ENCODE measurements around the gene DYDC2. TPM values are rescaled to one million over a fixed set of nuclear protein-coding genes. Genes with fewer than 3 reads are reported as not detected.

DYDC2 gene
- total RNA-seq, 1 experiment from 2014 or later = 1.9 TPM

DNA sequence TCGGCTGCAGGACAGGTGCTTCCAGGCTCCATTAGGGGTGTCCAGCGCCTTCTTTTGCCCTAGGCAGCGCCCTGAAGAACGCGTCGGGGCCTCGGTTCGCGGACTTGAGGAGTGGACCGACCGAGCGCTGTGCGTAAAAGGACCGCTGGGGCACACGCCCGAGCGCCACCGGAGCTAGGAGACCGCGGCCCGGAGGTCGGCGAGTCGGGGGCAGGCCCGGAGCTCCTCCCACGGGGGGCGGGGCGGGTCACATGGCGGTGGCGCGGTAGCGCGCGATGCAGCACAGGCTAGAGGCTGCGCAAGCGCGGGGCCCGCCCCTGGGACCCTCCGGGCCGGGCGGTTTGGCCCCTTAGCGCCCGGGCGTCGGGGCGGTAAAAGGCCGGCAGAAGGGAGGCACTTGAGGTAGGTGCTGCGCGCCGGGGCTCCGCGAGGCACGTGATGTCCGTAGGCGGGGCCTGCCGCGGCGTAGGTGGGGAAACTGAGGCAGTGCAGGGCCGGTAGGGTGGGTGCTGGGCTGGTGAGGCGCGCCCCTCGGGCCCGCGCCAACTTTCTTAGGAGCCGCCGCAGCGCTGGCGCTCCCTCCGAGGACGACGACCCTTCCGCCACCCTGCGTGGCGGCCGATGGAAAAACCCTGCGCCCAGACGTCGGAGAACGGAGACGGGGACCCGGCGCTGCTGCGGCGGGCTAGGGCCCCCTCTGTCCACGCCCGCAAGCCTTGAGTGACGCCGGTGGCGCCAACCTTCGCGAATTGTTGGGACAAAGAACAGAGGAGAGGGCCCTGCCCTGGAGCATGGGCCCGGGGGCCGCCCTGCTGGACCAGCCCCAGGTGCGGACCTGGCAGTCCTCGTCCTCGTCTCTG, 51.9 kb downstream of the DYDC2 start, which contains the start of gene PRXL2A (continued):
- TF ChIP-seq, protein P1, sequence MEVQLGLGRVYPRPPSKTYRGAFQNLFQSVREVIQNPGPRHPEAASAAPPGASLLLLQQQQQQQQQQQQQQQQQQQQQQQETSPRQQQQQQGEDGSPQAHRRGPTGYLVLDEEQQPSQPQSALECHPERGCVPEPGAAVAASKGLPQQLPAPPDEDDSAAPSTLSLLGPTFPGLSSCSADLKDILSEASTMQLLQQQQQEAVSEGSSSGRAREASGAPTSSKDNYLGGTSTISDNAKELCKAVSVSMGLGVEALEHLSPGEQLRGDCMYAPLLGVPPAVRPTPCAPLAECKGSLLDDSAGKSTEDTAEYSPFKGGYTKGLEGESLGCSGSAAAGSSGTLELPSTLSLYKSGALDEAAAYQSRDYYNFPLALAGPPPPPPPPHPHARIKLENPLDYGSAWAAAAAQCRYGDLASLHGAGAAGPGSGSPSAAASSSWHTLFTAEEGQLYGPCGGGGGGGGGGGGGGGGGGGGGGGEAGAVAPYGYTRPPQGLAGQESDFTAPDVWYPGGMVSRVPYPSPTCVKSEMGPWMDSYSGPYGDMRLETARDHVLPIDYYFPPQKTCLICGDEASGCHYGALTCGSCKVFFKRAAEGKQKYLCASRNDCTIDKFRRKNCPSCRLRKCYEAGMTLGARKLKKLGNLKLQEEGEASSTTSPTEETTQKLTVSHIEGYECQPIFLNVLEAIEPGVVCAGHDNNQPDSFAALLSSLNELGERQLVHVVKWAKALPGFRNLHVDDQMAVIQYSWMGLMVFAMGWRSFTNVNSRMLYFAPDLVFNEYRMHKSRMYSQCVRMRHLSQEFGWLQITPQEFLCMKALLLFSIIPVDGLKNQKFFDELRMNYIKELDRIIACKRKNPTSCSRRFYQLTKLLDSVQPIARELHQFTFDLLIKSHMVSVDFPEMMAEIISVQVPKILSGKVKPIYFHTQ (CRISPR knock-in tag; IDR thresholded peaks at IDR 0.05) = no peak
- TF ChIP-seq, protein P2, sequence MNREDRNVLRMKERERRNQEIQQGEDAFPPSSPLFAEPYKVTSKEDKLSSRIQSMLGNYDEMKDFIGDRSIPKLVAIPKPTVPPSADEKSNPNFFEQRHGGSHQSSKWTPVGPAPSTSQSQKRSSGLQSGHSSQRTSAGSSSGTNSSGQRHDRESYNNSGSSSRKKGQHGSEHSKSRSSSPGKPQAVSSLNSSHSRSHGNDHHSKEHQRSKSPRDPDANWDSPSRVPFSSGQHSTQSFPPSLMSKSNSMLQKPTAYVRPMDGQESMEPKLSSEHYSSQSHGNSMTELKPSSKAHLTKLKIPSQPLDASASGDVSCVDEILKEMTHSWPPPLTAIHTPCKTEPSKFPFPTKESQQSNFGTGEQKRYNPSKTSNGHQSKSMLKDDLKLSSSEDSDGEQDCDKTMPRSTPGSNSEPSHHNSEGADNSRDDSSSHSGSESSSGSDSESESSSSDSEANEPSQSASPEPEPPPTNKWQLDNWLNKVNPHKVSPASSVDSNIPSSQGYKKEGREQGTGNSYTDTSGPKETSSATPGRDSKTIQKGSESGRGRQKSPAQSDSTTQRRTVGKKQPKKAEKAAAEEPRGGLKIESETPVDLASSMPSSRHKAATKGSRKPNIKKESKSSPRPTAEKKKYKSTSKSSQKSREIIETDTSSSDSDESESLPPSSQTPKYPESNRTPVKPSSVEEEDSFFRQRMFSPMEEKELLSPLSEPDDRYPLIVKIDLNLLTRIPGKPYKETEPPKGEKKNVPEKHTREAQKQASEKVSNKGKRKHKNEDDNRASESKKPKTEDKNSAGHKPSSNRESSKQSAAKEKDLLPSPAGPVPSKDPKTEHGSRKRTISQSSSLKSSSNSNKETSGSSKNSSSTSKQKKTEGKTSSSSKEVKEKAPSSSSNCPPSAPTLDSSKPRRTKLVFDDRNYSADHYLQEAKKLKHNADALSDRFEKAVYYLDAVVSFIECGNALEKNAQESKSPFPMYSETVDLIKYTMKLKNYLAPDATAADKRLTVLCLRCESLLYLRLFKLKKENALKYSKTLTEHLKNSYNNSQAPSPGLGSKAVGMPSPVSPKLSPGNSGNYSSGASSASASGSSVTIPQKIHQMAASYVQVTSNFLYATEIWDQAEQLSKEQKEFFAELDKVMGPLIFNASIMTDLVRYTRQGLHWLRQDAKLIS (CRISPR knock-in tag; IDR thresholded peaks at IDR 0.05; ENCODE audit: borderline replicate concordance) = no peak
- TF ChIP-seq, protein P3, sequence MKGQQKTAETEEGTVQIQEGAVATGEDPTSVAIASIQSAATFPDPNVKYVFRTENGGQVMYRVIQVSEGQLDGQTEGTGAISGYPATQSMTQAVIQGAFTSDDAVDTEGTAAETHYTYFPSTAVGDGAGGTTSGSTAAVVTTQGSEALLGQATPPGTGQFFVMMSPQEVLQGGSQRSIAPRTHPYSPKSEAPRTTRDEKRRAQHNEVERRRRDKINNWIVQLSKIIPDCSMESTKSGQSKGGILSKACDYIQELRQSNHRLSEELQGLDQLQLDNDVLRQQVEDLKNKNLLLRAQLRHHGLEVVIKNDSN (CRISPR knock-in tag; IDR thresholded peaks at IDR 0.05) = peak; percentile 93
- TF ChIP-seq RORB (CRISPR knock-in tag; IDR thresholded peaks at IDR 0.05) (no peak), GTF2I (CRISPR knock-in tag; conservative IDR thresholded peaks at IDR 0.05) (no peak), ZNF671 (CRISPR knock-in tag; IDR thresholded peaks at IDR 0.05) (no peak), KAT7 (CRISPR knock-in tag; IDR thresholded peaks at IDR 0.05; ENCODE audit: borderline replicate concordance) (peak; percentile 63; the same call in 1 of the 2 replicates), MXD4 (CRISPR knock-in tag; IDR thresholded peaks at IDR 0.05; ENCODE audit: borderline replicate concordance) (no peak), FOXP1 (CRISPR knock-in tag; IDR thresholded peaks at IDR 0.05; ENCODE audit: borderline replicate concordance) (peak; percentile 82; the same call in 1 of the 2 replicates), SMAD4 (CRISPR knock-in tag; IDR thresholded peaks at IDR 0.05) (no peak), JAZF1 (CRISPR knock-in tag; IDR thresholded peaks at IDR 0.05) (no peak), ETV6 (CRISPR knock-in tag; IDR thresholded peaks at IDR 0.05) (peak; percentile 98), NR3C1 (CRISPR knock-in tag; conservative IDR thresholded peaks at IDR 0.05; ENCODE audit: low read depth) (no peak), ZNF121 (CRISPR knock-in tag; IDR thresholded peaks at IDR 0.05) (no peak)
- TF ChIP-seq, protein P4, sequence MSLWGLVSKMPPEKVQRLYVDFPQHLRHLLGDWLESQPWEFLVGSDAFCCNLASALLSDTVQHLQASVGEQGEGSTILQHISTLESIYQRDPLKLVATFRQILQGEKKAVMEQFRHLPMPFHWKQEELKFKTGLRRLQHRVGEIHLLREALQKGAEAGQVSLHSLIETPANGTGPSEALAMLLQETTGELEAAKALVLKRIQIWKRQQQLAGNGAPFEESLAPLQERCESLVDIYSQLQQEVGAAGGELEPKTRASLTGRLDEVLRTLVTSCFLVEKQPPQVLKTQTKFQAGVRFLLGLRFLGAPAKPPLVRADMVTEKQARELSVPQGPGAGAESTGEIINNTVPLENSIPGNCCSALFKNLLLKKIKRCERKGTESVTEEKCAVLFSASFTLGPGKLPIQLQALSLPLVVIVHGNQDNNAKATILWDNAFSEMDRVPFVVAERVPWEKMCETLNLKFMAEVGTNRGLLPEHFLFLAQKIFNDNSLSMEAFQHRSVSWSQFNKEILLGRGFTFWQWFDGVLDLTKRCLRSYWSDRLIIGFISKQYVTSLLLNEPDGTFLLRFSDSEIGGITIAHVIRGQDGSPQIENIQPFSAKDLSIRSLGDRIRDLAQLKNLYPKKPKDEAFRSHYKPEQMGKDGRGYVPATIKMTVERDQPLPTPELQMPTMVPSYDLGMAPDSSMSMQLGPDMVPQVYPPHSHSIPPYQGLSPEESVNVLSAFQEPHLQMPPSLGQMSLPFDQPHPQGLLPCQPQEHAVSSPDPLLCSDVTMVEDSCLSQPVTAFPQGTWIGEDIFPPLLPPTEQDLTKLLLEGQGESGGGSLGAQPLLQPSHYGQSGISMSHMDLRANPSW (CRISPR knock-in tag; conservative IDR thresholded peaks at IDR 0.05; ENCODE audit: low read depth) = no peak
- TF ChIP-seq, protein P5, sequence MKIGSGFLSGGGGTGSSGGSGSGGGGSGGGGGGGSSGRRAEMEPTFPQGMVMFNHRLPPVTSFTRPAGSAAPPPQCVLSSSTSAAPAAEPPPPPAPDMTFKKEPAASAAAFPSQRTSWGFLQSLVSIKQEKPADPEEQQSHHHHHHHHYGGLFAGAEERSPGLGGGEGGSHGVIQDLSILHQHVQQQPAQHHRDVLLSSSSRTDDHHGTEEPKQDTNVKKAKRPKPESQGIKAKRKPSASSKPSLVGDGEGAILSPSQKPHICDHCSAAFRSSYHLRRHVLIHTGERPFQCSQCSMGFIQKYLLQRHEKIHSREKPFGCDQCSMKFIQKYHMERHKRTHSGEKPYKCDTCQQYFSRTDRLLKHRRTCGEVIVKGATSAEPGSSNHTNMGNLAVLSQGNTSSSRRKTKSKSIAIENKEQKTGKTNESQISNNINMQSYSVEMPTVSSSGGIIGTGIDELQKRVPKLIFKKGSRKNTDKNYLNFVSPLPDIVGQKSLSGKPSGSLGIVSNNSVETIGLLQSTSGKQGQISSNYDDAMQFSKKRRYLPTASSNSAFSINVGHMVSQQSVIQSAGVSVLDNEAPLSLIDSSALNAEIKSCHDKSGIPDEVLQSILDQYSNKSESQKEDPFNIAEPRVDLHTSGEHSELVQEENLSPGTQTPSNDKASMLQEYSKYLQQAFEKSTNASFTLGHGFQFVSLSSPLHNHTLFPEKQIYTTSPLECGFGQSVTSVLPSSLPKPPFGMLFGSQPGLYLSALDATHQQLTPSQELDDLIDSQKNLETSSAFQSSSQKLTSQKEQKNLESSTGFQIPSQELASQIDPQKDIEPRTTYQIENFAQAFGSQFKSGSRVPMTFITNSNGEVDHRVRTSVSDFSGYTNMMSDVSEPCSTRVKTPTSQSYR (CRISPR knock-in tag; IDR thresholded peaks at IDR 0.05) = no peak
- TF ChIP-seq, protein P6, sequence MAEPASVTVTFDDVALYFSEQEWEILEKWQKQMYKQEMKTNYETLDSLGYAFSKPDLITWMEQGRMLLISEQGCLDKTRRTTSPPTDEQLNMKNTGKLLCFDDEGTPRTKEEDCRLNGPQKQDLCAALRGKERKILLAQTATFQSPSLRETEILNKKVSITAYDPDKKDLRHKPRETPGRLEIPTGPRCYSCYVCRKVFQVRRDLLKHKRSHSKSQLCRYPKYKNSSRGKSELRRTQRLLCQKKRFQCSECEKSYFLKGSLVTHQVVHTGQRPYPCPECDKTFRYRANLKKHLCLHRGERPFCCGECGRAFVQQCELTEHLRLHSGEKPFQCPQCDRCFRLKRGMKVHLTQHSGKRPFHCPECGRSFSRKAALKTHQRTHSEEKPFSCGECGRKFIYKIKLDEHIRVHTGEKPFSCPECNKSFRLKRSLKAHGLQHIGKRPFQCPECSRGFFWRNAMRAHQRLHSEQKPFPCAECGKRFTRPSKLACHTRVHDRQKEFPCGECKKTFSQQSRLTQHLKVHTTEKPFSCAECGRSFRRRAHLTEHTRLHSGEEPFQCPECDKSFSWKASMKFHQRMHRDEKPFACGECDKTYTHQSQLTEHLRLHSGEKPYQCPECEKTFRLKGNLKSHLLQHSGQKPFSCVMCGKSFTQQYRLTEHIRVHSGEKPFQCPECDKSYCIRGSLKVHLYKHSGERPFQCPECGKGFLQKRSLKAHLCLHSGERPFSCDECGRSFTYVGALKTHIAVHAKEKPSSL (CRISPR knock-in tag; conservative IDR thresholded peaks at IDR 0.05) = no peak
- TF ChIP-seq, protein P7, sequence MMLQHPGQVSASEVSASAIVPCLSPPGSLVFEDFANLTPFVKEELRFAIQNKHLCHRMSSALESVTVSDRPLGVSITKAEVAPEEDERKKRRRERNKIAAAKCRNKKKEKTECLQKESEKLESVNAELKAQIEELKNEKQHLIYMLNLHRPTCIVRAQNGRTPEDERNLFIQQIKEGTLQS (CRISPR knock-in tag; conservative IDR thresholded peaks at IDR 0.05) = no peak
- TF ChIP-seq, protein P8, sequence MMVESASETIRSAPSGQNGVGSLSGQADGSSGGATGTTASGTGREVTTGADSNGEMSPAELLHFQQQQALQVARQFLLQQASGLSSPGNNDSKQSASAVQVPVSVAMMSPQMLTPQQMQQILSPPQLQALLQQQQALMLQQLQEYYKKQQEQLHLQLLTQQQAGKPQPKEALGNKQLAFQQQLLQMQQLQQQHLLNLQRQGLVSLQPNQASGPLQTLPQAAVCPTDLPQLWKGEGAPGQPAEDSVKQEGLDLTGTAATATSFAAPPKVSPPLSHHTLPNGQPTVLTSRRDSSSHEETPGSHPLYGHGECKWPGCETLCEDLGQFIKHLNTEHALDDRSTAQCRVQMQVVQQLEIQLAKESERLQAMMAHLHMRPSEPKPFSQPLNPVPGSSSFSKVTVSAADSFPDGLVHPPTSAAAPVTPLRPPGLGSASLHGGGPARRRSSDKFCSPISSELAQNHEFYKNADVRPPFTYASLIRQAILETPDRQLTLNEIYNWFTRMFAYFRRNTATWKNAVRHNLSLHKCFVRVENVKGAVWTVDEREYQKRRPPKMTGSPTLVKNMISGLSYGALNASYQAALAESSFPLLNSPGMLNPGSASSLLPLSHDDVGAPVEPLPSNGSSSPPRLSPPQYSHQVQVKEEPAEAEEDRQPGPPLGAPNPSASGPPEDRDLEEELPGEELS (CRISPR knock-in tag; IDR thresholded peaks at IDR 0.05) = no peak; the same call in none of the 2 replicates
